GM18858 (cell line): ENCODE data around the gene MFAP1.
"Not testable (repeated sequence)": the region's sequence is repeated elsewhere in the genome, so short reads cannot be mapped to it uniquely, and the experiment has no call there.

Experiments used
- ATAC-seq: cut with Tn5 transposase; IDR thresholded peaks from one replicate; pipeline ENCODE4 v1.9.1; 2021; ENCODE audit not compliant: unreplicated experiment

The MFAP1 gene, protein sequence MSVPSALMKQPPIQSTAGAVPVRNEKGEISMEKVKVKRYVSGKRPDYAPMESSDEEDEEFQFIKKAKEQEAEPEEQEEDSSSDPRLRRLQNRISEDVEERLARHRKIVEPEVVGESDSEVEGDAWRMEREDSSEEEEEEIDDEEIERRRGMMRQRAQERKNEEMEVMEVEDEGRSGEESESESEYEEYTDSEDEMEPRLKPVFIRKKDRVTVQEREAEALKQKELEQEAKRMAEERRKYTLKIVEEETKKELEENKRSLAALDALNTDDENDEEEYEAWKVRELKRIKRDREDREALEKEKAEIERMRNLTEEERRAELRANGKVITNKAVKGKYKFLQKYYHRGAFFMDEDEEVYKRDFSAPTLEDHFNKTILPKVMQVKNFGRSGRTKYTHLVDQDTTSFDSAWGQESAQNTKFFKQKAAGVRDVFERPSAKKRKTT

DNA sequence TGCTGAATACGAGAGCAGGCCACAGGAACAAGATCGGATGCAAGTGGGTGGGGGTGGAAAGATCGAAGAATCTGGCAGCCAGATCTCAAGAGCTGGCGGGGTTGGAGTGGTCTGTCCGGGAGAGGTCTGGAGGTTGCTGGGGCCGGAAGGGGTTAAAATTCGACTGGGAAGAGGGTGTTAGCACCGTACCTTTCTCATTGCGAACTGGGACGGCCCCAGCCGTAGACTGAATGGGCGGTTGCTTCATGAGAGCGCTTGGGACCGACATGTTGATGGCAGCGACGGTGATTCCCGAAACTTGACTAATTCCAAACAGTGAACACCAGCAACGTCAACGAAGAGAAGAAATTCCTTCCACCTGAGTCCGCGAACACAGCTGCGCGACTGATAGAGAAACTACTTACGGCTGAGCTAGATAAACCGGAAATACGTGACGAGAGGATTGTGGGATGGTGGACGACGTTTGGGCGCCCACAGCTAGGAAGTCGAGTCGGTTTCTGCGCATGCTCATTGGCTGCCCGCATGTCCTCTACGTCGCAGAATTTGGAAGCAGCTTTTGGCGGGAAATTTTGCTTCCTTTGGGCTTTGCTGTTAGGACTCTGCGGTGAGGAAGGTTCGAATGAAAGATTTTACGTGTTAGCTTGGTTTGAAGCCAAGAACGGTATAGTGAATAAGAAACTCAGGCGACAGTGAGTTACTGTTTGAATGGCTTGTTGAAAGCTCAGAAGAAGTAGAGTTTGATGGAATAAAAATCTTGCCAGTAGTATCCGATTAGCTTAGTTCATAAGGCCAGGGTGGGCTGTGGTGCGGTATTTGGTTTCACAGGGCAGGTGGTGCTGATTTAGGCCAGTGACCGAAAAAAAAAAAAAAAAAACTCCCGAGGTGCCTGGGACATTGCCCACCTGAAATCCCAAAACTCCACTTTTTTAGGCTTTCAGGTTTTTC lies at the start of gene MFAP1:
TSS of gene MFAP1 (minus strand) at position 389 of the 945 bp plus-strand sequence. CDS start at position 268, 121 bp downstream.
- ATAC-seq = peak; percentile 65

DNA sequence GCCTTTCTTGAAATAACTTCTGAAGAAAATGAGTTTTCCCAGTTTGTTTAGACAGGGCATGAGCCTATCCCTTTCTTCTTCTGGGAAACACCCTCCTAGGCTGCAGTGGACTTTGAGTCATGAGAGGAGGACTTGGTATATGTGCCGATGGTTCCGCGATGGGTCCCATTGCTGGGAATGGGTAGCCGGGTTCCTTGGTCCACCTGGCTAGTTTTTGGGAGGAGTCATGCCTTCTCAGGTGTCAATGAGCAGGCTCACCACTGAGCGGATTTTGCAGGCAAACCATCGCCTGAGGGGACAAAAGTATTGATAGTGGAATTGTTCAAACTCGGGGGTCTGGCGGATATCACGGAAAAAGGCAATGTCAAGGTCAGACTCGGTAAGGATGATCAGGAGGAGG lies 49.2 kb upstream of the MFAP1 start:
- ATAC-seq = no peak

DNA sequence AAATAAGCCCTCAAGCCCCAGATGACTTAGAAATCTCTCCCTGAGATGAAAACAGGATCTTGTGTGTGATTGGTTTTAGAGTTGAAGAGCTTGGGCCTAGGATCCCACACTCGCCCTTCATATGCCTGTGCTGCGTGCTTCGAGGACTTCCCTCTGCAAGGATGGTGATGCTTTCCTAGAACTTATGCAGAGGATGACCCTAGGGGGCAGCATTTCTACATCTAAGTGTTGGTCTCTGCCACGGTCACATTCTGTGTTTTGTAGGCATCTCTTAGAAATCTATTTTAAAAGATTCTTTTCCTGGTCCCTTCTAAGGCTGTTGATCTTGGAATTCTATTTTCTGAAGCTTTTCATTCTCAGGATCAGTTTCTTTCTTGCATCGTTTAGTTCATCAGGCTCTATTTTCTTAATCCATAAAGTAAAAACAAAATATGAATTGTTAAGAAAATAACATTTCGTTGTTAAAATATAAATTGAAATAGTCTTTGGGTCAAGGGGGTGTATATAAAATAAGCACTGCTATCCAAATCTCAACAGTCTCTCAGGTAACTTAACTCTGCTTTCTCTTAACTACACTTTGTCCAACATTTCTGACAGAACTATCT lies 48.0 kb upstream of the MFAP1 start:
- ATAC-seq = no peak

DNA sequence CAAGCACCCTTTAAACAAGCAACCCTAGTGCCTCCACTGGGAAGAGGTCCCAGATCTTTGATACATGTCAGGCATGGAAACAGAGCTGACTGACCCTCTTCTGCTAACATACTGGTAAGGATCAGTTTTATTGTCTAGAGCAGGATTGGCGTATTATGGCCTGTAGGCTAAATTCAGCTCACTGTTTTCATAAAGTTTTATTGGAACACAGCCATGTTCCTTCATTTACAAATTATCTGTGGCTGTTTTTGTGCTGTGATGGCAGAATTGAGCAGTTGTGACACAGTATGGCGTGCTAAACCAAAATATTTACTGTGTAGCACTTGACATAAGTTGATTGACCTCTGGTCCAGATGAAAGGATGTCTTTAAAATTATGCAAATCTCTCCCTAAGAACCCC lies 47.3 kb upstream of the MFAP1 start:
- ATAC-seq = no peak

DNA sequence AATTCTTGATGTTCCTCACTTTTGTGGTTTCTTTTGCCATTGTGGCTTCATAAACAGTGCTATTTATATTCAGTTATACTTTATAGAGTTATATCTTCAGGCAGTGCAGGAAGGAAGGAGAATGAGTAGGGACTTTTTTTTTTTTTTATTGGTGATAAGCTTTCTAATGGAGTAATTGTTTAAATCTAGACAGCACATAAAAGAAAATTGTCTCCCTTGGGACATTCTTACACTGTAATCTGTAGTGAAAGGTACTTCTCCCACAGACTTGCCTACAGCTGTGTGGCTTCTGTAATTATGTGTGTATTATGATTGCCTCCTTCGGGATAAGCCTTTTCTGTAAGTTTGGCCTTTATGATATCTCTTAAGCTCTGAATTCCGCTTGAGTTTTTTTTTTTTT lies 43.9 kb upstream of the MFAP1 start:
- no peak for ATAC-seq

DNA sequence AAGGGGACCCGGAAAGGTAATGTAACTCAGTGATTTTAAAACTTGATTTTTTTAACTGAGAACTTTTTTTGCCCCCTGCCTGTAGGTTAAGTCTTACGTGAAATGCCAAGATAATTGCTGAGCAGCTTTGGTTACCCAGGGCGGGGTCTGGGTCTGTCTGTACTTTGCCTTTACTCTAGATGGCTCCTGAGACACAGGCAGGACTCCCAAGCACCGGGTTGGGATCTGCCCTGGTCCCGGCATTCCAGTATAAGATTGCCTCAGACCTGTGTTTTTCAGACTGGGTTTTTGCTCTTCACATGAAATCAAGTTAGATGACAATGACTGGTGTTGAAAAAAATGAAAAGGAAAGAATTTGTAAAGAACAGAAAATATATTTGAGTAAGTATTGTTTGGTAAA lies 42.6 kb upstream of the MFAP1 start:
- no peak for ATAC-seq

DNA sequence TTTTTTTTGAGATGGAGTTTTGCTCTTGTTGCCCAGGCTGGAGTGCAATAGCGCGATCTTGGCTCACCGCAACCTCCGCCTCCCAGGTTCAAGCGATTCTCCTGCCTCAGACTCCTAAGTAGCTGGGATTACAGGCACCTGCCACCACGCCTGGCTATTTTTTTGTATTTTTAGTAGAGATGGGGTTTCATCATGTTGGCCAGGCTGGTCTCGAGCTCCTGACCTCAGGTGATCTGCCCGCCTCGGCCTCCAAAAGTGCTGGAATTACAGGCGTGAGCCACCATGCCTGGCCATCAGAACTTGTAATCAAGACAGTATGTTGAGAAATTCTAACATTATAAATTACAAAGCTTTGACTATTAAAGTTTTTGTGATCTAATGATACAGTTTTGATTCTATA lies 42.1 kb upstream of the MFAP1 start:
- ATAC-seq = not testable (repeated sequence)

DNA sequence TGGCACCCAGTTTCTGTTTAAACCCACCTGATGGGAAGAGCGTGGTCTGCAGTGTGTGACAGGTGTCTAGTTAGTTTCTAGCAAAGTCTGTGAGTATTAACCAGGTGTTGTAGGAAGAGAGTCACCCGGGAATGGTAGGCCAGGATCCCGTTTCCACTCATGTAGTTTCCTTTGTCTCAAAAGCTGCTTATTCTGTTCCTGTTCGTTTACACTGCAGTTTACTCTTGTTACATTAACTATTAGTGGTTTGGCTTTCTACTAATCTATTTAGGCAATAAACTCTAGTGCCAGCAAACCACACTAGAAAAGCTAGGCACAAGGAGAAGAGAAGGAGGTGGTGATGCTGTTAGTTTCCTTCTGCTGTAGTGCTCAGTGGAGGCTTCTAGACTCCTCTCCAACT lies 35.1 kb upstream of the MFAP1 start:
- no peak for ATAC-seq

DNA sequence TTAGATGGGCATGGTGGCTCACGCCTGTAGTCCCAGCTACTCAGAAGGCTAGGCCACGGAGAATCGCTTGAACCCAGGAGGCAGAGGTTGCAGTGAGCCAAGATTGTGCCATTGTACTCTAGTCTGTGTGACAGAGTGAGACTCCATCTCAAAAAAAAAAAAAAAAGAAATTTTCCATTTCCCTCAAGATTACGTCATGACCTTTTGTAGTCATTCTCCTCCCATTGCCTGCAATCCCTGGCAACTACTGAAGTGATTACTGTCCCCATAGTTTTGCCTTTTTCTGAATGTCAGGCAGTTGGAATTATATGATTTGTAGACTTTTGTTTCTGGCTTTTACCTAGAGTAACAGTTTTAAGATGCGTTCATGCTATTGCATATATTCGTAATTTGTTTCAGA lies 30.3 kb upstream of the MFAP1 start:
- no peak for ATAC-seq

DNA sequence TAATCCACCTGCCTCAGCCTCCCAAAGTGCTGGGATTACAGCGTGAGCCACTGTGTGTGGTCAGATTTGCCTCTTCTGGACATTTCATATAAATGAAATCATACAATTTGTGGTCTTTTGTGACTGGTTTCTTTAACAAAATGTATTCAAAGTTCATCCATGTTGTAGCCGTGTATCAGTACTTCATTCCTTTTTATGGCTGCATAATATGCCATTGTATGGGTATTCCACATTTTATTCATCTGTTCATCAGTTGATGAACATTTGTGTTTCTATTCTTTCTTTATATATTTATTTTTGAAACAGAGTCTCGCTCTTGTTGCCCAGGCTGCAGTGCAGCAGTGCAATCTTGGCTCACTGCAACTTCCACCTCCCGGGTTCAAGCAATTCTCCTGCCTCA lies 28.1 kb upstream of the MFAP1 start:
- ATAC-seq = no peak

DNA sequence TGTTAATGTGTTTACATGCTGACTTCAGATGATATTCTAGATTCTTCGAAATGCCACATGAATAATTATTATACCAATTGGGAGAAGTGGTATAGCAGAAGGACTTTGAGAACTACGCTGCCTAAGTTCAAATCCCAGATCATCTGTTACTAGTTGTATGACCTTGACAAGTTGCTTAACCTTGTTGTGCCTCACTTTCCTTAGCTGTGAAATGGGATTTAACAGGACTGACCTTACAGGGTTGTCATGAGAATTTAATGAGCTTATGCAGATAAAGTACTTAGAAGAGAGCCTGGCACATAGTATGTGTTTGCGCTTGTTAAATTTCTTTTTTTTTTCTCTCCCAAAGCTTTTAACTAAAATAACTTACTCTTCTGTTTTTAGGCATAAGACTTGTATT lies 26.8 kb upstream of the MFAP1 start:
- ATAC-seq = no peak

DNA sequence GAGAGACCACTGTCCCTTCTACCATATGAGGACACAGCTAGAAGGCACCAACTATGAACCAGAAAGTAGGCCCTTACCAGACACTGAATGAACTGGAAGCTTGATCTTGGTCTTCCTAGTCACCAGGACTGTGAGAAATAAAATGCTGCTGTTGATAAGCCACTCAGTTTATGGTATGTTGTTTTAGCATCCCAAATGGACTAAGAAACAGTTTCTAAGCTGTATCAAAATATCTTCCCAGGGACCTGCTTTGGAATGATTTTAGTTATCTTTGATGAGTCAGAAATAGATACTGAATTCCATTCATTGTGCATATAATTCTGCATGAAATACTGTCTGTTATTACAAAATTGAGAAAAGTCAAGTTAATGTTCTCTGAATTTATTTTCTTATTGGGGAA lies 20.9 kb upstream of the MFAP1 start:
- no peak for ATAC-seq

DNA sequence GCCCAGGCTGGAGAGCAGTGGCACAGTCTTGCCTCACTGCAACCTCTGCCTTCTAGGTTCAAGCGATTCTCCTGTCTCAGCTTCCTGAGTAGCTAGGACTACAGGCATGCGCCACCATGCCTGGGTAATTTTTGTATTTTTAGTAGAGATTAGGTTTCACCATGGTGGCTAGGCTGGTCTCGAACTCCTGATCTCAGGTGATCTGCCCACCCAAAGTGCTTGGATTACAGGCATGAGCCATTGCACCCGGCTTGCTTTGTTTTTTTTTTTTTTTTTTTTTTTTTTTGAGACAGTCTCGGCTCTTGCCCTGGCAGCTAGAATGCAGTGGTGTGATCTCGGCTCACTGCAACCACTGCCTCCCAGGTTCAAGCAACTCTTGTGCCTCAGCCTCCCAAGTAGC lies 8.0 kb upstream of the MFAP1 start:
- not testable (repeated sequence) for ATAC-seq

DNA sequence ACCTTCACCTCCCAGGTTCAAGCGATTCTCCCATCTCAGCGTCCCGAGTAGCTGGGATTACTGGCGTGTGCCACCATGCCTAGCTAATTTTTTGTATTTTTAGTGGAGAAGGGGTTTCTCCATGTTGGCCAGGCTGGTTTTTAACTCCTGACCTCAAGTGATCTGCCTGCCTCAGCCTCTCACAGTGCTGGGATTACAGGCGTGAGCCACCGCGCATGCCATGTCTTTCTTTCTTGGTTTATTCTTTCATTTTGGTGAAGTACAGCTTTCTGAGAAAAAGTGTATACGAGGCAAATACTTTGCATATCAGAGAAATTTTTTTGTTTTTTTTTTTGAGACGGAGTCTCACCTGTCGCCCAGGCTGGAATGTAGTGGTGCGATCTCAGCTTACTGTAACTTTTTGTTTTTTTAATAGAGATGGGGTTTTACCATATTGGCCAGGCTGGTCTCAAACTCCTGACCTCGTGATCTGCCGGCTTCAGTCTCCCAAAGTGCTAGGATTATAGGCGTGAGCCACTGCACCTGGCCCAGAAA lies 7.1 kb upstream of the MFAP1 start:
- not testable (repeated sequence) for ATAC-seq

DNA sequence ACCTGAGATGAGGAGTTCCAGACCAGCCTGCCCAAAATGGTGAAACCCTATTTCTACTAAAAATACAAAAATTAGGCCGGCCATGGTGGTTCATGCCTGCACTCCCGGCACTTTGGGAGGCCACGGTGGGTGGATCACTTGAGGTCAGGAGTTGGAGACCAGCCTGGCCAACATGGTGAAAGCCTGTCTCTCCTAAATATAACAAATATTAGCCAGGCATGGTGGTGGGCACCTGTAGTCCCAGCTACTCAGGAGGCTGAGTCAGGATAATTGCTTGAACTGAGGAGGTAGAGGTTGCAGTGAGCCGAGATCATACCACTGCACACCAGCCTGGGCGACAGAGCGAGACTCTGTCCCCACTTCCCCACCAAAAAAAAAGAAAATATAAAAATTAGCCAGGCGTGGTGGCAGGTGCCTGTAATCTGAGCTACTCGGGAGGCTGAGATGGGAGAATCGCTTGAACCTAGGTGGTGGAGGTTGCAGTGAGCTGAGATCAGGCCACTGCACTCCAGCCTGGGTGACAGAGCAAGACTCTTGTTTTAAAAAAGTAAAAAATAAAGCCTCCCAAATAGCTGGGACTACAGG lies 6.3 kb upstream of the MFAP1 start:
- not testable (repeated sequence) for ATAC-seq

DNA sequence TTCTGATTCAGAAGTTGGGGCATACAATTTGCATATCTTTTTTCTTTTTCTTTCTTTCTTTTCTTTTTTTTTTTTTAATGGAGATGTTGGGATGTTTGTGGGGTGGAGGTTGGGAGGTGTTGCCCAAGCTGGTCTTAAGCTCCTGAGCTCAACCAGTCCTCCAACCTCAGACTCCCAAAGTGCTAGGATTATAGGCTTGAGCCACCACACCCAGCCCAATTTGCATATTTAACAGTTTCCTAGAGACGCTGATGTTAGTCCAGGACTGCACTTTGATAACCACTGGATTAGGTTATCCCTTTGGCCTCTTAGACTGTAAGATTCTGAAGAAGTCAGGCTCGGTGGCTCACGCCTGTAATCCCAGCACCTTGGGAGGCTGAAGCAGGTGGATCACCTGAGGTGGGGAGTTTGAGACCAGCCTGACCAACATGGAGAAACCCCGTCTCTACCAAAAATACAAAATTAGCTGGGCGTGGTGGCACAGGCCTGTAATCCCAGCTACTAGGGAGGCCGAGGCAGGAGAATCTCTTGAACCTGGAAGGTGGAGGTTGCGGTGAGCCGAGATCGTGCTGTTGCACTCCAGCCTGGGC lies 5.6 kb upstream of the MFAP1 start:
- not testable (repeated sequence) for ATAC-seq

DNA sequence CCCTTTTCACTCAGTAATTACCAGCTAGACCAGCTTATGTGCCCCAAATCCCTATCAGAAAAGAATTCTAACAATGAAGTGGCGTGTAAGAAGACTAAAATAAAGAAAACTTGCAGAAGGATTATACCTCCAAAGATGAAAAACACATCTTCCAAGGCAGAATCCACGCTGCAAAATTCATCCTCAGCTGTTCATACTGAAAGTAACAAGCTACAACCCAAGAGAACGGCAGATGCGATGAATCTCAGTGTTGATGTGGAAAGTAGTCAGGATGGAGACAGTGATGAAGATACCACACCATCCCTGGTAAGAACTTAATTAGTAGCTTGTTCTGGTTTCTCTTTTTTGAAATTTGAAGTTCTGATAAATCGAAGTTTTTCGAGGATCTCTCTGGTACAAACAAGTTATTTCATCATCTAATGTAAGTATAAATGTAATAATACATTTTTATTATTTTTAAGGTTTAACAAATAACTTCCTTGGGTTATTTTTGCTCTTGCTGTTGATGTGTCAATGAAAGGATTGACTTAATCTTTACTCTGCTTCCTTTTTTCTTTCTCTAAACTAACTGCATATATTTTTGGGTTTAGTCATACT lies 3.7 kb upstream of the MFAP1 start:
- no peak for ATAC-seq

DNA sequence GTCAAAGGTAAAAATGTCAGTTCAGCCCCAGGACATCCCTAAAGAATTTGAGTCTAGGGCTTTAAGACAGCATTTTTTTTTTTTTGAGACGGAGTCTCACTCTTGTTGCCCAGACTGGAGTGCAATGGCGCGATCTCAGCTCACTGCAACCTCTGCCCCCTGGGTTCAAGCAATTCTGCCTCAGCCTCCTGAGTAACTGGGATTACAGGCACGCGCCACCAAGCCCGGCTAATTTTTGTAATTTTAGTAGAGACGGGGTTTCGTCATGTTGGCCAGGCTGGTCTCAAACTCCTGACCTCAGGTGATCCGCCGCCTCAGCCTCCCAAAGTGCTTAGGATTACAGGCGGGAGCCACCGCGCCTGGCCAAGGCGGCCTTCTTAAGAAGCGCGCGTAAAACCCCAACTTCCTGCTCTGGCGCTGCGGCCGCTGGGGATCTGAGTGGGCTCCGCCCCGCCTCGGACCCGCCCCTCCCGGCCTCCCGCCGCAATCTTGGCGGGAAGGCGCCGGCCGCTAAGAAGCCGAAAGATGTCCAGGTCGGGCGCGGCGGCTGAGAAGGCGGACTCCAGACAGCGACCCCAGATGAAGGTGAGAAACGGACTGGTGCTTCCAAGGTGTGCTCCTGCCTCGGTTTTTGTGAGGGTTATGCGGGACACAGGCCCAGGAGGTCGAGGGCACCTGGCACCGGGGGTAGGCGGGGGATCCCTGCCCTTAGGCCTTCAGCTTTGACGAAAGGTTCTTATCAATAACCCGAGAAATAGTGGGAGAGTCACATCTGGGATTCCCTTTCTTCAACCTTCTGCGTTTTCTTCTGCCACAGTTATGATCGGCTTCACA lies 2.2 kb upstream of the MFAP1 start, which contains the start of gene WDR76:
TSS of gene WDR76 (plus strand) at position 495 of the 834 bp plus-strand sequence. CDS start at position 526, 31 bp downstream.
- peak; percentile 35 for ATAC-seq

DNA sequence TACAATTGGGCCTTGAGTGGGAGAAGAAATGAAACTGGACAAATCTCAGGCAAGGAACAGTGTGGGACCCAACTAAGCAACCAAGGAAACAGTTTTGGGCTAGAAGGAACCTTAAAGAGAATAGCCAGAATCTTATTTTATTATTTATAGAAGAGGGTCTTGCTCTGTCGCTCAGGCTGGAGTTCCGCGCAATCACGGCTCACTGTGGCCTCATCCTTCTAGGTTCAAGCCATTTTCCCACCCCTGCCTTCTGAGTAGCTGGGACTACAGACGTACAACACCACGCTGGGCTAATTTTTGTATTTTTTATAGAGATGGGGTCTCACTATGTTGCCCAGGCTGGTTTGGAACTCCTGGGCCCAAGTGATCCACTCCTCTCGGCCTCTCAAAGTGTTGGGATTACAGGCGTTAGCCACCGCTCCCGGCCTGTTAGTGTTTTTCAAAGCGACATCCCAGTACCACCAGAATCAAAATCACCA lies 1.6 kb upstream of the MFAP1 start:
- no peak for ATAC-seq
